Mesendoderm (in vitro differentiated cells): ENCODE data around the gene DZIP3.

Experiments used
- DNase-seq: peaks from one replicate; pipeline ENCODE4 v3.0.0; 2013
- H2AK5ac ChIP-seq: 2 replicates; pipeline ENCODE4 v1.6.1; 2013; ENCODE audit warnings: low read length, inconsistent platforms
- H2BK120ac ChIP-seq: 2 replicates; pipeline ENCODE4 v1.6.1; 2013; ENCODE audit warnings: low read depth, mild to moderate bottlenecking, low read length, moderate library complexity, mixed read lengths
- H2BK15ac ChIP-seq: replicated peaks from 2 replicates; pipeline ENCODE4 v1.6.1; 2013; ENCODE audit warnings: low read depth, mild to moderate bottlenecking, moderate library complexity
- H2BK5ac ChIP-seq: 2 replicates; pipeline ENCODE4 v1.6.1; 2013; ENCODE audit warnings: low read length, inconsistent platforms
- H3K18ac ChIP-seq: 2 replicates; pipeline ENCODE4 v1.6.1; 2013; ENCODE audit warnings: mild to moderate bottlenecking, low read length, mixed read lengths
- H3K23ac ChIP-seq: one replicate; pipeline ENCODE4 v1.6.1; 2013; ENCODE audit warnings: low read length
- H3K27ac ChIP-seq: 2 replicates; pipeline ENCODE4 v1.5.1; 2013; ENCODE audit warnings: low read depth, mild to moderate bottlenecking, inconsistent platforms, low read length, moderate library complexity
- H3K27me3 ChIP-seq: 2 replicates; pipeline ENCODE4 v1.6.1; 2013; ENCODE audit warnings: low read length, control low read depth, mild to moderate bottlenecking, inconsistent platforms; ENCODE audit not compliant: insufficient read depth, poor library complexity
- H3K36me3 ChIP-seq: 2 replicates; pipeline ENCODE4 v1.6.1; 2013; ENCODE audit warnings: low read length, inconsistent platforms; ENCODE audit not compliant: control insufficient read depth, insufficient read depth
- H3K4ac ChIP-seq: one replicate; pipeline ENCODE4 v1.6.1; 2013; ENCODE audit warnings: low read depth, mild to moderate bottlenecking, low read length, moderate library complexity
- H3K4me1 ChIP-seq: 2 replicates; pipeline ENCODE4 v1.6.1; 2013; ENCODE audit warnings: low read depth, low read length, inconsistent platforms; ENCODE audit not compliant: control insufficient read depth
- H3K4me2 ChIP-seq: 2 replicates; pipeline ENCODE4 v1.6.1; 2013; ENCODE audit warnings: low read length
- H3K4me3 ChIP-seq: 2 replicates; pipeline ENCODE4 v1.5.1; 2013; ENCODE audit warnings: mild to moderate bottlenecking, low read length
- H3K56ac ChIP-seq: one replicate; pipeline ENCODE4 v1.6.1; 2013; ENCODE audit warnings: low read length
- H3K79me1 ChIP-seq: 2 replicates; pipeline ENCODE4 v1.6.1; 2013; ENCODE audit warnings: low read length, inconsistent platforms
- H3K79me2 ChIP-seq: 2 replicates; pipeline ENCODE4 v1.6.1; 2013; ENCODE audit warnings: mild to moderate bottlenecking, low read length; ENCODE audit not compliant: control insufficient read depth, insufficient read depth
- H3K9ac ChIP-seq: 2 replicates; pipeline ENCODE4 v1.6.1; 2013; ENCODE audit warnings: low read length, inconsistent platforms
- H4K5ac ChIP-seq: one replicate; pipeline ENCODE4 v1.6.1; 2013; ENCODE audit warnings: low read length
- H4K8ac ChIP-seq: one replicate; pipeline ENCODE4 v1.6.1; 2013; ENCODE audit warnings: low read depth, mild to moderate bottlenecking, control low read depth, low read length, moderate library complexity
- WGBS: extraction: QIAGEN DNeasy Blood & Tissue Kit; methylation state at CpG from one replicate; pipeline ENCODE4 v1.1.7; 2013; ENCODE audit warnings: low lambda C conversion rate, missing lambda C conversion rate; ENCODE audit not compliant: insufficient coverage; ENCODE audit errors: extremely low coverage; 5-methylcytosine and 5-hydroxymethylcytosine counted together

DZIP3 gene

GRCh38 chr3:108564564-108564963 lies 25.0 kb upstream of the DZIP3 start:
- Histone ChIP-seq H3K27ac (no peak overlapping the region), H3K4me1 (no peaks in the 10 kb centered on the region), H3K27me3 (no peaks in the 10 kb centered on the region), H3K79me1 (no peaks in the 10 kb centered on the region), H3K4me2 (no peak overlapping the region), H4K5ac (no peak overlapping the region), H2BK5ac (no peak overlapping the region), H3K56ac (no peak overlapping the region), H3K36me3 (no peaks in the 10 kb centered on the region), H2BK120ac (no peak overlapping the region), H3K18ac (no peak overlapping the region), H3K79me2 (no peaks in the 10 kb centered on the region), H3K9ac (no peak overlapping the region), H3K4me3 (no peak overlapping the region), H3K4ac (no peak overlapping the region), H2BK15ac (no peak overlapping the region), H4K8ac (no peak overlapping the region), H2AK5ac (no peak overlapping the region), H3K23ac (no peak overlapping the region)
- no peak for DNase-seq

- Histone ChIP-seq H2BK120ac (no peak overlapping the region), H3K9ac (no peak overlapping the region), H3K4ac (no peak overlapping the region), H2AK5ac (no peak overlapping the region), H3K18ac (no peak overlapping the region), H4K8ac (no peak overlapping the region), H3K4me2 (no peak overlapping the region), H3K23ac (no peak overlapping the region), H3K4me3 (no peak overlapping the region), H3K36me3 (no peaks in the 10 kb centered on the region), H3K27ac (no peak overlapping the region), H2BK15ac (no peak overlapping the region), H3K79me2 (no peaks in the 10 kb centered on the region), H3K79me1 (no peaks in the 10 kb centered on the region), H3K4me1 (no peaks in the 10 kb centered on the region), H2BK5ac (no peak overlapping the region), H4K5ac (no peak overlapping the region), H3K27me3 (no peaks in the 10 kb centered on the region), H3K56ac (no peak overlapping the region)
- DNase-seq = no peak
- WGBS = no CpG with 5 or more reads among the region's 3 CpGs
Measured at GRCh38 chr3:108565506-108565905, 24.0 kb upstream of the DZIP3 start.

DNA sequence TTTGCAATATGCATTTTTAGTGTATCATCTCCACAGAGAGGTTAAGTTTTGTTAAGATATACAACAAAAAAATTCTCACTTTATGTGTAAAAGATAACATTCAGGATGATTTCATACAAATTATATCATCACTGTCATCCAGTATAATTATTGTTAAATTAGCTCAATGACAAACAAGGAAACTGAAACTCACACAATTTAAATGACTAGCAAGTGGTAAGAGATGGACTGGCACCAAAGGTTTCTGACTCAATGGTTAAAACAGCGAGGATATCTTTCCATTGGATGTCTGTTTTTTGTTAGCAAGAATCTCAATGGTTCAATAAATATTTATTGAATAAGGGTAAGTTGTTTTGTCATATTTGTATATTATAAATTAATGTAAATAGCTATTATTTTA lies 22.9 kb upstream of the DZIP3 start:
- Histone ChIP-seq H2AK5ac (no peak overlapping the region), H3K27me3 (no peaks in the 10 kb centered on the region), H2BK5ac (no peak overlapping the region), H3K79me1 (no peaks in the 10 kb centered on the region), H3K36me3 (no peaks in the 10 kb centered on the region), H3K27ac (no peak overlapping the region), H3K79me2 (no peaks in the 10 kb centered on the region), H2BK120ac (no peak overlapping the region), H3K4me1 (no peaks in the 10 kb centered on the region), H3K4me3 (no peak overlapping the region), H4K8ac (no peak overlapping the region), H3K18ac (no peak overlapping the region), H2BK15ac (no peak overlapping the region), H3K4ac (no peak overlapping the region), H3K23ac (no peak overlapping the region), H4K5ac (no peak overlapping the region), H3K4me2 (no peak overlapping the region), H3K9ac (no peak overlapping the region), H3K56ac (no peak overlapping the region)
- DNase-seq = no peak
- WGBS = no CpG with 5 or more reads among the region's 1 CpG

- Histone ChIP-seq H3K23ac (no peak overlapping the region), H2BK5ac (no peak overlapping the region), H3K18ac (no peak overlapping the region), H4K8ac (no peak overlapping the region), H3K27me3 (no peaks in the 10 kb centered on the region), H3K4me3 (no peak overlapping the region), H4K5ac (no peak overlapping the region), H2BK15ac (no peak overlapping the region), H2BK120ac (no peak overlapping the region), H2AK5ac (no peak overlapping the region), H3K9ac (no peak overlapping the region), H3K4me2 (no peak overlapping the region), H3K27ac (no peak overlapping the region), H3K36me3 (no peaks in the 10 kb centered on the region), H3K79me1 (no peaks in the 10 kb centered on the region), H3K79me2 (no peaks in the 10 kb centered on the region), H3K56ac (no peak overlapping the region), H3K4me1 (no peaks in the 10 kb centered on the region), H3K4ac (no peak overlapping the region)
- WGBS = no CpG with 5 or more reads among the region's 4 CpGs
- DNase-seq = no peak
Measured at GRCh38 chr3:108569336-108569735, 20.2 kb upstream of the DZIP3 start.

DNA sequence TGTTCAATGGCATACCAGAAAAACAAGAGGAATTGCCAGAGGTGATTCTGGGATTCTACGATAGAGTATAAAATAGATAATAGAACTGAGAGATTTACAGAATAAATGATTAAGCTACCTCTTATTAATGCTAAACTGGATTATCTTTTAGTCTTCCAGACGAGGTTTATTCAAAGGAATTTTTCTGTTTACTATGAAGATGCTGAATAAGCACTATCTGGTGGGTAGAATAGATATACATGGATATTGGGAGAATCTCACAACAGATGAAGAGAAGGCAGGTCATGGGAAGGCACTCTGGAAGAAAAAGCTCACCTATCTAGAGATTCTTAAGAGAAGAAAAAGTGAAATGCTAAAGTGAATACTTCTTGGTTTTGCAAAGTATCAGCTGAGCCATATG lies 11.5 kb upstream of the DZIP3 start:
- H3K4ac ChIP-seq = no peak overlapping the region
- WGBS = no CpG with 5 or more reads among the region's 2 CpGs
- DNase-seq = no peak
- no peak overlapping the region for H4K5ac ChIP-seq
- H3K4me3 ChIP-seq = no peak overlapping the region
- no peak overlapping the region for H3K56ac ChIP-seq
- peaks cover 3% of the 10 kb centered on the region for H3K36me3 ChIP-seq
- no peak overlapping the region for H4K8ac ChIP-seq
- no peaks in the 10 kb centered on the region for H3K4me1 ChIP-seq
- H3K4me2 ChIP-seq = no peak overlapping the region
- no peak overlapping the region for H3K18ac ChIP-seq
- H2AK5ac ChIP-seq = no peak overlapping the region
- no peak overlapping the region for H2BK15ac ChIP-seq
- H3K9ac ChIP-seq = no peak overlapping the region
- no peak overlapping the region for H2BK120ac ChIP-seq
- H3K23ac ChIP-seq = no peak overlapping the region
- no peaks in the 10 kb centered on the region for H3K27me3 ChIP-seq
- no peaks in the 10 kb centered on the region for H3K79me1 ChIP-seq
- no peak overlapping the region for H3K27ac ChIP-seq
- no peaks in the 10 kb centered on the region for H3K79me2 ChIP-seq
- no peak overlapping the region for H2BK5ac ChIP-seq

DNA sequence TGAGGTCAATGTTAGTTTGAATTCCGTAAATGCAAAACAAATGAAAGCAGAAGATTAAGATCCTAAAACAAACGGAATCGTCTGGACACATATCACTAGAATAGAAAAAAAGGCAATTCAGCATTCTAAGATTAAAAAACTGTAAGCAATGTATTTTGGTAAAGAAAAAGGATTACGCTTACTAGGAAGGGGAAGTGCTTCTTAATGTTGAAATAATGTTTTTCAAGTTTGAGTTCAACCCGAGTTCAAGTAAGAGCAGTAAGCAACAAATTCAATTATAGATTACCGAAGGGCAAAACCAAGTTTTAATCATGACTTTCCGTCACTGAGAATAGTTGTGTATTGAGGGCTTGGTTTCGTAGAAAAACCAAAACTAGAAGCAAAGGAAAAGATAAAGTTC lies 921 bp upstream of the DZIP3 start:
- peak overlapping the region; percentile 87 for H3K27ac ChIP-seq

More for the DNA sequence above, 921 bp upstream of the DZIP3 start:
- no peaks in the 10 kb centered on the region for H3K36me3 ChIP-seq
- H2BK5ac ChIP-seq = no peak overlapping the region
- peaks cover 4% of the 10 kb centered on the region for H3K79me1 ChIP-seq
- no peak overlapping the region for H2BK120ac ChIP-seq
- no peak overlapping the region for H3K18ac ChIP-seq
- H3K4me2 ChIP-seq = peak overlapping the region; percentile 37
- H4K8ac ChIP-seq = no peak overlapping the region
- no peak overlapping the region for H2BK15ac ChIP-seq
- peak overlapping the region; percentile 98 for H3K9ac ChIP-seq
- DNase-seq = no peak
- no peaks in the 10 kb centered on the region for H3K27me3 ChIP-seq
- peak overlapping the region; percentile 97 for H3K4me3 ChIP-seq
- H3K79me2 ChIP-seq = peaks cover 30% of the 10 kb centered on the region
- no peak overlapping the region for H3K23ac ChIP-seq
- no peaks in the 10 kb centered on the region for H3K4me1 ChIP-seq
- no peak overlapping the region for H4K5ac ChIP-seq
- no CpG with 5 or more reads among the region's 8 CpGs for WGBS
- H3K4ac ChIP-seq = no peak overlapping the region
- H2AK5ac ChIP-seq = no peak overlapping the region
- peak overlapping the region; percentile 99 for H3K56ac ChIP-seq
